ENCODE results near the gene ZNF681. TPM values are rescaled to one million over a fixed set of nuclear protein-coding genes. Genes with fewer than 3 reads are reported as not detected.

The ZNF681 gene
- total RNA-seq, 1 experiment from 2014 or later, result 2.4 TPM

GRCh38 chr19:23774106-23774505, 15.4 kb upstream of the ZNF681 start:
- H4K20me1 ChIP-seq (ENCODE audit: insufficient read depth), result no peaks in the 10 kb centered on the region
- peaks cover 36% of the 10 kb centered on the region for H3K79me2 ChIP-seq (ENCODE audit: low read depth)
- H3K27ac ChIP-seq, result no peak overlapping the region
- 0 out of 2 replicates have a peak, but pooled peaks cover 5% of the 10 kb centered on the region for H3F3A ChIP-seq (ENCODE audit: insufficient read depth, low read depth)
- H3K4me2 ChIP-seq, result no peak overlapping the region
- H3K4me1 ChIP-seq (replicated peaks; ENCODE audit: insufficient read depth), result 0 out of 2 replicates have a peak, but pooled peaks cover 16% of the 10 kb centered on the region
- TF ChIP-seq EZH2 (IDR thresholded peaks at IDR 0.05; ENCODE audit: low read depth) (no peak), CTCF (conservative IDR thresholded peaks at IDR 0.05) (no peak)
- H3K9me2 ChIP-seq (ENCODE audit: insufficient read depth), result no peaks in the 10 kb centered on the region
- intact Hi-C loops (cut with micrococcal nuclease; ENCODE audit: unreplicated experiment), result no loop called here
- no peaks in the 10 kb centered on the region for H3K27me3 ChIP-seq (ENCODE audit: insufficient read depth, low read depth)
- ChIA-PET CTCF (no interaction called here), POLR2A (ENCODE audit: unreplicated experiment) (no interaction called here)
- DNase-seq, result no peak
- peaks cover 25% of the 10 kb centered on the region for H3K9me3 ChIP-seq (ENCODE audit: insufficient read depth, low read depth)
- H3K4me3 ChIP-seq, result no peak overlapping the region
- BruUV-seq (replicated peaks), result no TSS peak
- H3K36me3 ChIP-seq (ENCODE audit: low read depth), result peaks cover 75% of the 10 kb centered on the region
- H2AFZ ChIP-seq, result no peak overlapping the region

- CTCF ChIA-PET, result no interaction called here
- no peak overlapping the region for H3K27ac ChIP-seq
- no peaks in the 10 kb centered on the region for H3K9me2 ChIP-seq (ENCODE audit: insufficient read depth)
- H3K9me3 ChIP-seq (ENCODE audit: insufficient read depth, low read depth), result peaks cover 18% of the 10 kb centered on the region
- intact Hi-C loops (cut with micrococcal nuclease; ENCODE audit: unreplicated experiment), result no loop called here
- peaks cover 47% of the 10 kb centered on the region for H3K79me2 ChIP-seq (ENCODE audit: low read depth)
- H3K4me1 ChIP-seq (replicated peaks; ENCODE audit: insufficient read depth), result 0 out of 2 replicates have a peak, but pooled peaks cover 16% of the 10 kb centered on the region
- 0 out of 2 replicates have a peak, but pooled peaks cover 5% of the 10 kb centered on the region for H3F3A ChIP-seq (ENCODE audit: insufficient read depth, low read depth)
- BruUV-seq (replicated peaks), result no TSS peak
- TF ChIP-seq EZH2 (IDR thresholded peaks at IDR 0.05; ENCODE audit: low read depth) (no peak), CTCF (conservative IDR thresholded peaks at IDR 0.05) (no peak)
- H2AFZ ChIP-seq, result no peak overlapping the region
- H3K36me3 ChIP-seq (ENCODE audit: low read depth), result peaks cover 73% of the 10 kb centered on the region
- no peaks in the 10 kb centered on the region for H3K27me3 ChIP-seq (ENCODE audit: insufficient read depth, low read depth)
- no peak for DNase-seq
- POLR2A ChIA-PET (ENCODE audit: unreplicated experiment), result no interaction called here
- H4K20me1 ChIP-seq (ENCODE audit: insufficient read depth), result no peaks in the 10 kb centered on the region
- no peak overlapping the region for H3K4me3 ChIP-seq
- H3K4me2 ChIP-seq, result no peak overlapping the region
These were observed 14.0 kb upstream of the ZNF681 start for GRCh38 chr19:23772675-23773063.

- no peaks in the 10 kb centered on the region for H3K27me3 ChIP-seq (ENCODE audit: insufficient read depth, low read depth)
- DNase-seq, result no peak
- H3K27ac ChIP-seq, result no peak overlapping the region
- no peak overlapping the region for H3K4me2 ChIP-seq
- H4K20me1 ChIP-seq (ENCODE audit: insufficient read depth), result no peaks in the 10 kb centered on the region
- H3K4me3 ChIP-seq, result no peak overlapping the region
- TF ChIP-seq EZH2 (IDR thresholded peaks at IDR 0.05; ENCODE audit: low read depth) (no peak), CTCF (conservative IDR thresholded peaks at IDR 0.05) (no peak)
- H2AFZ ChIP-seq, result no peak overlapping the region
- intact Hi-C loops (cut with micrococcal nuclease; ENCODE audit: unreplicated experiment), result no loop called here
- H3K79me2 ChIP-seq (ENCODE audit: low read depth), result peaks cover 51% of the 10 kb centered on the region
- CTCF ChIA-PET, result no interaction called here
- H3K9me2 ChIP-seq (ENCODE audit: insufficient read depth), result no peaks in the 10 kb centered on the region
- H3K9me3 ChIP-seq (ENCODE audit: insufficient read depth, low read depth), result peaks cover 21% of the 10 kb centered on the region
- peaks cover 74% of the 10 kb centered on the region for H3K36me3 ChIP-seq (ENCODE audit: low read depth)
- POLR2A ChIA-PET (ENCODE audit: unreplicated experiment), result no interaction called here
- no TSS peak for BruUV-seq (replicated peaks)
- 0 out of 2 replicates have a peak, but pooled peaks cover 5% of the 10 kb centered on the region for H3F3A ChIP-seq (ENCODE audit: insufficient read depth, low read depth)
- H3K4me1 ChIP-seq (replicated peaks; ENCODE audit: insufficient read depth), result 0 out of 2 replicates have a peak, but pooled peaks cover 16% of the 10 kb centered on the region
These were observed 13.3 kb upstream of the ZNF681 start for GRCh38 chr19:23771761-23772674.

All from PC-9 (cell line).